PFSK-1 (cell line): Measurements from ENCODE around the gene NFATC3.

Experiments
- FOXP2 ChIP-seq: optimal IDR thresholded peaks from 2 replicates; pipeline ENCODE3; 2011; ENCODE audit warnings: borderline replicate concordance, control low read depth, inconsistent platforms; ENCODE audit not compliant: insufficient read depth; ENCODE audit errors: extremely low read length, extremely low read depth
- POLR2AphosphoS5 ChIP-seq: IDR thresholded peaks from 2 replicates; pipeline ENCODE4 v1.6.1; 2012; ENCODE audit warnings: low read depth, mild to moderate bottlenecking, control low read depth, low read length, moderate library complexity
- SIN3A ChIP-seq: IDR thresholded peaks from 2 replicates; pipeline ENCODE4 v1.6.1; 2012; ENCODE audit warnings: mild to moderate bottlenecking, low read length, moderate library complexity, borderline replicate concordance; ENCODE audit not compliant: insufficient read depth
- TAF1 ChIP-seq: IDR thresholded peaks from 2 replicates; pipeline ENCODE4 v1.6.1; 2012; ENCODE audit warnings: low read length, control low read depth, borderline replicate concordance; ENCODE audit not compliant: insufficient read depth
- TF ChIP-seq, protein P1 (sequence below), 2 experiments: IDR thresholded peaks; 2 replicates each; pipeline versions ENCODE4 v1.6.1 to v1.8.0; 2011 to 2012; ENCODE audit warnings: low read depth in 2 of 2, low read length in 2 of 2, control low read depth in 1 of 2, inconsistent platforms in 1 of 2, mild to moderate bottlenecking in 1 of 2, moderate library complexity in 1 of 2; ENCODE audit not compliant: insufficient read depth in 1 of 2

Gene NFATC3

DNA sequence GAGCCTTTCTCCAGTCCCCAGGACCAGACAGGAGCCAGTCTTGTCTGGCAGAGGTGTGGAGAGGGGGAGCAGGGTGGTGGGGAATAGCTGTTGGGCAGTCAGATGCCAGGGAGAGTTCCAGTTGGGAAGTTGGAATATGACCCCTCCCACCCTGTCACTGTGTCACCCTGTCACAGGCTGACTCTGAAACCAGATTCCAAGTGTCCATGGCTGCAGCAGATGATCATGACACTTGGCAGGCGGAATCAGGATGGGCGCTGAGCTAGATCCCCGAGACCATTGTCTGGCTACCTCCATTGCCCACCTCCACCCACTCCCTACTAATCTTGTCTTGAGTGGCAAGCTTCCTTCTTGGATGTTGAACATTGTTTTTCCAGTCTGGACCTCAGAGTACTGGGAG, 9.2 kb upstream of the NFATC3 start:
- TF ChIP-seq TAF1 (no peak), POLR2AphosphoS5 (no peak), SIN3A (no peak), FOXP2 (no peak)
- TF ChIP-seq, protein P1, sequence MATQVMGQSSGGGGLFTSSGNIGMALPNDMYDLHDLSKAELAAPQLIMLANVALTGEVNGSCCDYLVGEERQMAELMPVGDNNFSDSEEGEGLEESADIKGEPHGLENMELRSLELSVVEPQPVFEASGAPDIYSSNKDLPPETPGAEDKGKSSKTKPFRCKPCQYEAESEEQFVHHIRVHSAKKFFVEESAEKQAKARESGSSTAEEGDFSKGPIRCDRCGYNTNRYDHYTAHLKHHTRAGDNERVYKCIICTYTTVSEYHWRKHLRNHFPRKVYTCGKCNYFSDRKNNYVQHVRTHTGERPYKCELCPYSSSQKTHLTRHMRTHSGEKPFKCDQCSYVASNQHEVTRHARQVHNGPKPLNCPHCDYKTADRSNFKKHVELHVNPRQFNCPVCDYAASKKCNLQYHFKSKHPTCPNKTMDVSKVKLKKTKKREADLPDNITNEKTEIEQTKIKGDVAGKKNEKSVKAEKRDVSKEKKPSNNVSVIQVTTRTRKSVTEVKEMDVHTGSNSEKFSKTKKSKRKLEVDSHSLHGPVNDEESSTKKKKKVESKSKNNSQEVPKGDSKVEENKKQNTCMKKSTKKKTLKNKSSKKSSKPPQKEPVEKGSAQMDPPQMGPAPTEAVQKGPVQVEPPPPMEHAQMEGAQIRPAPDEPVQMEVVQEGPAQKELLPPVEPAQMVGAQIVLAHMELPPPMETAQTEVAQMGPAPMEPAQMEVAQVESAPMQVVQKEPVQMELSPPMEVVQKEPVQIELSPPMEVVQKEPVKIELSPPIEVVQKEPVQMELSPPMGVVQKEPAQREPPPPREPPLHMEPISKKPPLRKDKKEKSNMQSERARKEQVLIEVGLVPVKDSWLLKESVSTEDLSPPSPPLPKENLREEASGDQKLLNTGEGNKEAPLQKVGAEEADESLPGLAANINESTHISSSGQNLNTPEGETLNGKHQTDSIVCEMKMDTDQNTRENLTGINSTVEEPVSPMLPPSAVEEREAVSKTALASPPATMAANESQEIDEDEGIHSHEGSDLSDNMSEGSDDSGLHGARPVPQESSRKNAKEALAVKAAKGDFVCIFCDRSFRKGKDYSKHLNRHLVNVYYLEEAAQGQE (IDR thresholded peaks at IDR 0.05; ENCODE audit: insufficient read depth in 1 of 2, low read depth in 2 of 2, low read length in 2 of 2): no peak

DNA sequence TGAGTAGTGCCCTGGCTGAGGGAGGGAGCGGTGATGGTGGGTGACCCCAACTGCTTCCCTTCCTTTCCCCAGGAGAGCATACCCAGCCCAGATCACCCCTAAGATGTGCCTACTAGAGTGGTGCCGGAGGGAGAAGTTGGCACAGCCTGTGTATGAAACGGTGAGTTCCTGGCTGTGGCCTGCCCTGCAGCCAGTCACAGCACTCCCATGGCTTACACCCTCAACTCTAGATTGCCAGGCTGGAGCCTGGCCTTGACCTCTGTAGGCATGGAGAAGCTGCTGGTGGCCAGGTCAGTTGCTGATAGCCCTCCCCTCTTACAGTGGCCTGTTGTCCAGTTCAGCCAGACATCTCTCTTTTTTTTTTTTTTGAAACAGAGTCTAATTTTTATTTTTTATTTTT, 8.6 kb upstream of the NFATC3 start:
- TF ChIP-seq SIN3A (no peak), POLR2AphosphoS5 (no peak), TAF1 (no peak), FOXP2 (no peak)
- TF ChIP-seq, protein P1 (IDR thresholded peaks at IDR 0.05; ENCODE audit: insufficient read depth in 1 of 2, low read depth in 2 of 2, low read length in 2 of 2): no peak

DNA sequence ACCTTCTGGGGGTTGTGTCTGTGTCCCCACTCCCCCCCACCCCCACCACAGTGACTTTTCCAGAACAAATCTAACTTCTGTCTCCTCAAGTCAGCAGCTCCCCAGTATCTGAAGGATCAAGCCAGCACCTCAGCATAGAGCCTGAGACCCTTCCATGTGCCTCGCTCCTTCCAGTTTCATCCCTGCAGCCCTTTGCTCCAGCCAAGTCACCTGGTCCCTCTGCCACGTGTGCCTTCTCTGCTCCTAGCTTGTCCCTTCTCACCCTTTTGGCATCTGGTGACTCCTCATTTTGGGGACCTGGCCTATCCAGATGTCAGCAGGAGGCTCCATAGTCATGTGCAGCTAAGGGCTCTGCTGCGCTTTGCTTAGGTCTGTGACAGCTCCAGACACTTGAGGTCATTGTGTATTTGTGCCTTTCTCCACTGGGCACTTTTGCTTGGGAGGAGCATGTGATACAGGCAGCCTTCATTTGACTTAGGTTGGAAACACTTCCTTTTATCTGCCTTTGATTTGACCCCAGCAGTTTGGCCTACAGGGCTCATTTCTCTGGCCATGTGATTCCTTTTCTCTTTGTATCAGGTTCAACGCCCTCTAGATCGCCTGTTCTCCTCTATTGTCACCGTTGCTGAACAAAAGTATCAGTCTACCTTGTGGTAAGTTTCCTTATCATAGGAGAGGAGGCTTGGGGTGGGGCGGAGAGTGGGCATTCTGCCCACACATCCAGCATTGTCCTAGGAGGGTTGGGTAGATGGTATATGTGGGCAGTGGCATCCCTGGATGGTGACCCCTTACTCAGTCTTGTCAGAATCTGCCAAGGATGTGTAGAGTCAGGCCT, 7.1 kb upstream of the NFATC3 start:
- TF ChIP-seq, protein P1 (IDR thresholded peaks at IDR 0.05; ENCODE audit: insufficient read depth in 1 of 2, low read depth in 2 of 2, low read length in 2 of 2): no peak
- TF ChIP-seq SIN3A: no peak
- TF ChIP-seq FOXP2: no peak
- TF ChIP-seq TAF1: no peak
- TF ChIP-seq POLR2AphosphoS5: no peak

DNA sequence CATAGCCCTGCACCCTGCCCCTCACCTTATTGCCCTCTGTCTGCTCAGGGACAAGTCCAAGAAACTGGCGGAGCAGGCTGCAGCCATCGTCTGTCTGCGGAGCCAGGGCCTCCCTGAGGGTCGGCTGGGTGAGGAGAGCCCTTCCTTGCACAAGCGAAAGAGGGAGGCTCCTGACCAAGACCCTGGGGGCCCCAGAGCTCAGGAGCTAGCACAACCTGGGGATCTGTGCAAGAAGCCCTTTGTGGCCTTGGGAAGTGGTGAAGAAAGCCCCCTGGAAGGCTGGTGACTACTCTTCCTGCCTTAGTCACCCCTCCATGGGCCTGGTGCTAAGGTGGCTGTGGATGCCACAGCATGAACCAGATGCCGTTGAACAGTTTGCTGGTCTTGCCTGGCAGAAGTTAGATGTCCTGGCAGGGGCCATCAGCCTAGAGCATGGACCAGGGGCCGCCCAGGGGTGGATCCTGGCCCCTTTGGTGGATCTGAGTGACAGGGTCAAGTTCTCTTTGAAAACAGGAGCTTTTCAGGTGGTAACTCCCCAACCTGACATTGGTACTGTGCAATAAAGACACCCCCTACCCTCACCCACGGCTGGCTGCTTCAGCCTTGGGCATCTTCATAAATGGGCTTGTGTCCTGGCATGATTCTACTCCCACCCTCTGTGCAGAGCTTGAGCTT, 6.3 kb upstream of the NFATC3 start:
- TF ChIP-seq, protein P1 (IDR thresholded peaks at IDR 0.05; ENCODE audit: insufficient read depth in 1 of 2, low read depth in 2 of 2, low read length in 2 of 2): no peak
- no peak for TF ChIP-seq FOXP2
- TF ChIP-seq TAF1: no peak
- no peak for TF ChIP-seq SIN3A
- TF ChIP-seq POLR2AphosphoS5: no peak
